Measurements from ENCODE around the gene TAS1R1.

The TAS1R1 gene

GRCh38 chr1:6511561-6512244 is 43.4 kb upstream of the TAS1R1 start:
- no peak overlapping the region for H2BK5ac ChIP-seq (ENCODE audit: low read length)
- no peak overlapping the region for H3K27ac ChIP-seq (ENCODE audit: low read depth, low read length)
- WGBS (ENCODE audit: extremely low coverage, insufficient coverage, low lambda C conversion rate), result no CpG with 5 or more reads among the region's 16 CpGs
- H3K18ac ChIP-seq (ENCODE audit: low read length), result no peak overlapping the region
- H4K5ac ChIP-seq (ENCODE audit: low read length), result no peak overlapping the region
- no peak overlapping the region for H3K4me3 ChIP-seq (ENCODE audit: low read length)
- H3K27me3 ChIP-seq (ENCODE audit: insufficient read depth, low read length, poor library complexity), result no peaks in the 10 kb centered on the region
- no peaks in the 10 kb centered on the region for H3K36me3 ChIP-seq (ENCODE audit: control insufficient read depth, insufficient read depth, low read length)
- no peak overlapping the region for H4K8ac ChIP-seq (ENCODE audit: low read depth, low read length)
- H3K4me2 ChIP-seq (ENCODE audit: low read length), result no peak overlapping the region
- no peaks in the 10 kb centered on the region for H3K79me2 ChIP-seq (ENCODE audit: control insufficient read depth, insufficient read depth, low read length)
- H3K9ac ChIP-seq (ENCODE audit: low read length), result no peak overlapping the region
- H3K56ac ChIP-seq (ENCODE audit: low read length), result no peak overlapping the region
- H2AK5ac ChIP-seq (ENCODE audit: low read length), result no peak overlapping the region
- no peak overlapping the region for H3K23ac ChIP-seq (ENCODE audit: low read length)
- H2BK120ac ChIP-seq (ENCODE audit: low read depth, low read length), result no peak overlapping the region
- H2BK15ac ChIP-seq (replicated peaks; ENCODE audit: low read depth), result no peak overlapping the region
- DNase-seq, result no peak
- no peaks in the 10 kb centered on the region for H3K4me1 ChIP-seq (ENCODE audit: control insufficient read depth, low read depth, low read length)
- no peaks in the 10 kb centered on the region for H3K79me1 ChIP-seq (ENCODE audit: low read length)
- H3K4ac ChIP-seq (ENCODE audit: low read depth, low read length), result no peak overlapping the region

GRCh38 chr1:6512245-6512907 is 42.7 kb upstream of the TAS1R1 start:
- Histone ChIP-seq H3K79me2 (ENCODE audit: control insufficient read depth, insufficient read depth, low read length) (no peaks in the 10 kb centered on the region), H4K5ac (ENCODE audit: low read length) (no peak overlapping the region), H3K56ac (ENCODE audit: low read length) (no peak overlapping the region), H3K4ac (ENCODE audit: low read depth, low read length) (no peak overlapping the region), H3K4me3 (ENCODE audit: low read length) (no peak overlapping the region), H2BK5ac (ENCODE audit: low read length) (no peak overlapping the region), H2BK120ac (ENCODE audit: low read depth, low read length) (no peak overlapping the region), H2BK15ac (replicated peaks; ENCODE audit: low read depth) (no peak overlapping the region), H4K8ac (ENCODE audit: low read depth, low read length) (no peak overlapping the region), H3K79me1 (ENCODE audit: low read length) (no peaks in the 10 kb centered on the region), H3K4me2 (ENCODE audit: low read length) (no peak overlapping the region), H3K9ac (ENCODE audit: low read length) (no peak overlapping the region), H3K18ac (ENCODE audit: low read length) (no peak overlapping the region), H2AK5ac (ENCODE audit: low read length) (no peak overlapping the region), H3K4me1 (ENCODE audit: control insufficient read depth, low read depth, low read length) (no peaks in the 10 kb centered on the region), H3K27ac (ENCODE audit: low read depth, low read length) (no peak overlapping the region), H3K27me3 (ENCODE audit: insufficient read depth, low read length, poor library complexity) (no peaks in the 10 kb centered on the region), H3K23ac (ENCODE audit: low read length) (no peak overlapping the region), H3K36me3 (ENCODE audit: control insufficient read depth, insufficient read depth, low read length) (no peaks in the 10 kb centered on the region)
- no peak for DNase-seq
- no CpG with 5 or more reads among the region's 19 CpGs for WGBS (ENCODE audit: extremely low coverage, insufficient coverage, low lambda C conversion rate)

DNA sequence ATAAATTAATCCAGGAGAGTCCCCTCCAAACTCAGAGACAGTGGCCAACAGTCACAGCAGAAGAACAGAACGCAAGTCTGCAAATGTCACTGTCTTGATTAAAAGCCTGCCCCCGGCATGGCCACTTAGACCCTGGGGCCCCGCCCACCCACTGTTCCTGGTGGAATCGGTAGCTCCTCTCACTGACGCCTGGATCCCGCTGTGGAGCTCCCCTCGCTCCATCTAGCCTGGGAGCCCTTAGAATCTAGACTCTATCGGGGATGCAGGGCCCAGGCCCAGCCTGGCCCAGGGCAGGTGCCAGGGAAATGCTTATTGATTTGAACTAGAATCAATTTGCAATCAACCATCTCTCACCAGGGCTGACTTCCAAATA is 42.2 kb upstream of the TAS1R1 start:
- Histone ChIP-seq H3K4me3 (ENCODE audit: low read length) (no peak overlapping the region), H2BK15ac (replicated peaks; ENCODE audit: low read depth) (no peak overlapping the region), H3K4me1 (ENCODE audit: control insufficient read depth, low read depth, low read length) (no peaks in the 10 kb centered on the region), H2BK120ac (ENCODE audit: low read depth, low read length) (no peak overlapping the region), H3K18ac (ENCODE audit: low read length) (no peak overlapping the region), H3K36me3 (ENCODE audit: control insufficient read depth, insufficient read depth, low read length) (no peaks in the 10 kb centered on the region), H3K27ac (ENCODE audit: low read depth, low read length) (no peak overlapping the region), H3K79me2 (ENCODE audit: control insufficient read depth, insufficient read depth, low read length) (no peaks in the 10 kb centered on the region), H3K27me3 (ENCODE audit: insufficient read depth, low read length, poor library complexity) (no peaks in the 10 kb centered on the region), H3K79me1 (ENCODE audit: low read length) (no peaks in the 10 kb centered on the region), H2BK5ac (ENCODE audit: low read length) (no peak overlapping the region), H3K4me2 (ENCODE audit: low read length) (no peak overlapping the region), H4K5ac (ENCODE audit: low read length) (no peak overlapping the region), H3K9ac (ENCODE audit: low read length) (no peak overlapping the region), H3K56ac (ENCODE audit: low read length) (no peak overlapping the region), H4K8ac (ENCODE audit: low read depth, low read length) (no peak overlapping the region), H2AK5ac (ENCODE audit: low read length) (no peak overlapping the region), H3K23ac (ENCODE audit: low read length) (no peak overlapping the region), H3K4ac (ENCODE audit: low read depth, low read length) (no peak overlapping the region)
- no CpG with 5 or more reads among the region's 8 CpGs for WGBS (ENCODE audit: extremely low coverage, insufficient coverage, low lambda C conversion rate)
- DNase-seq, result no peak

- no peak overlapping the region for H3K4me2 ChIP-seq (ENCODE audit: low read length)
- H3K79me1 ChIP-seq (ENCODE audit: low read length), result no peaks in the 10 kb centered on the region
- no peak overlapping the region for H2BK15ac ChIP-seq (replicated peaks; ENCODE audit: low read depth)
- H3K9ac ChIP-seq (ENCODE audit: low read length), result no peak overlapping the region
- WGBS (ENCODE audit: extremely low coverage, insufficient coverage, low lambda C conversion rate), result no CpG with 5 or more reads among the region's 9 CpGs
- H3K4me1 ChIP-seq (ENCODE audit: control insufficient read depth, low read depth, low read length), result no peaks in the 10 kb centered on the region
- no peak overlapping the region for H3K27ac ChIP-seq (ENCODE audit: low read depth, low read length)
- no peak overlapping the region for H2AK5ac ChIP-seq (ENCODE audit: low read length)
- DNase-seq, result no peak
- H2BK120ac ChIP-seq (ENCODE audit: low read depth, low read length), result no peak overlapping the region
- no peaks in the 10 kb centered on the region for H3K27me3 ChIP-seq (ENCODE audit: insufficient read depth, low read length, poor library complexity)
- no peak overlapping the region for H4K8ac ChIP-seq (ENCODE audit: low read depth, low read length)
- no peak overlapping the region for H4K5ac ChIP-seq (ENCODE audit: low read length)
- no peak overlapping the region for H3K18ac ChIP-seq (ENCODE audit: low read length)
- no peaks in the 10 kb centered on the region for H3K36me3 ChIP-seq (ENCODE audit: control insufficient read depth, insufficient read depth, low read length)
- H3K56ac ChIP-seq (ENCODE audit: low read length), result peak overlapping the region; percentile 15
- no peak overlapping the region for H3K4ac ChIP-seq (ENCODE audit: low read depth, low read length)
- H3K79me2 ChIP-seq (ENCODE audit: control insufficient read depth, insufficient read depth, low read length), result no peaks in the 10 kb centered on the region
- H3K4me3 ChIP-seq (ENCODE audit: low read length), result no peak overlapping the region
- no peak overlapping the region for H2BK5ac ChIP-seq (ENCODE audit: low read length)
- H3K23ac ChIP-seq (ENCODE audit: low read length), result no peak overlapping the region
Measured at GRCh38 chr1:6513320-6513801, 41.7 kb upstream of the TAS1R1 start.

DNA sequence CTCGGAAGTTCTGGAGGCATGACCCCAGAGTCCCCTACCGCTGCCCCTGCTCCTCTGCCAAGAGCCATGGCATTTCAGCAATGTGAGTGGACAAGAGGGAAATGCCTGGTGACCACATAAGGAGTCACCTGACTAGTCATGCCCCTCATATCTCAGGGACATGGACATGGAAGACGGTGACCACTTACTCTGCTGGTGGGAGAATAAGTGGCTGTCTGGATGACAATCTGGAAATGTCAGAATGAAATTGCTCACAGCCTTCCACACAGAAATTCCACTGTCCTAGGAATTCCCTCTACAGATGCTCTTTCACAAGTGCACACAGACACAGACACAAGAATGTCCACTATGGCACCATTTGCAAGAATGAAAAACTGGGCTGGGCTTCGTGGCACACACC is 39.3 kb upstream of the TAS1R1 start:
- no peak overlapping the region for H2BK5ac ChIP-seq (ENCODE audit: low read length)
- no peak overlapping the region for H3K27ac ChIP-seq (ENCODE audit: low read depth, low read length)

More for the DNA sequence above, 39.3 kb upstream of the TAS1R1 start:
- H2BK15ac ChIP-seq (replicated peaks; ENCODE audit: low read depth), result no peak overlapping the region
- H2AK5ac ChIP-seq (ENCODE audit: low read length), result no peak overlapping the region
- no peaks in the 10 kb centered on the region for H3K27me3 ChIP-seq (ENCODE audit: insufficient read depth, low read length, poor library complexity)
- H2BK120ac ChIP-seq (ENCODE audit: low read depth, low read length), result no peak overlapping the region
- H3K4ac ChIP-seq (ENCODE audit: low read depth, low read length), result no peak overlapping the region
- no peak overlapping the region for H4K5ac ChIP-seq (ENCODE audit: low read length)
- no peak overlapping the region for H3K56ac ChIP-seq (ENCODE audit: low read length)
- no peak overlapping the region for H3K18ac ChIP-seq (ENCODE audit: low read length)
- H3K36me3 ChIP-seq (ENCODE audit: control insufficient read depth, insufficient read depth, low read length), result no peaks in the 10 kb centered on the region
- no peak for DNase-seq
- H3K4me2 ChIP-seq (ENCODE audit: low read length), result no peak overlapping the region
- no peaks in the 10 kb centered on the region for H3K79me1 ChIP-seq (ENCODE audit: low read length)
- H3K9ac ChIP-seq (ENCODE audit: low read length), result no peak overlapping the region
- no CpG with 5 or more reads among the region's 4 CpGs for WGBS (ENCODE audit: extremely low coverage, insufficient coverage, low lambda C conversion rate)
- H3K4me3 ChIP-seq (ENCODE audit: low read length), result no peak overlapping the region
- no peak overlapping the region for H4K8ac ChIP-seq (ENCODE audit: low read depth, low read length)
- H3K4me1 ChIP-seq (ENCODE audit: control insufficient read depth, low read depth, low read length), result no peaks in the 10 kb centered on the region
- no peaks in the 10 kb centered on the region for H3K79me2 ChIP-seq (ENCODE audit: control insufficient read depth, insufficient read depth, low read length)
- no peak overlapping the region for H3K23ac ChIP-seq (ENCODE audit: low read length)
